ENCODE measurements around the gene PIK3C2B.

- TF ChIP-seq, protein P1, sequence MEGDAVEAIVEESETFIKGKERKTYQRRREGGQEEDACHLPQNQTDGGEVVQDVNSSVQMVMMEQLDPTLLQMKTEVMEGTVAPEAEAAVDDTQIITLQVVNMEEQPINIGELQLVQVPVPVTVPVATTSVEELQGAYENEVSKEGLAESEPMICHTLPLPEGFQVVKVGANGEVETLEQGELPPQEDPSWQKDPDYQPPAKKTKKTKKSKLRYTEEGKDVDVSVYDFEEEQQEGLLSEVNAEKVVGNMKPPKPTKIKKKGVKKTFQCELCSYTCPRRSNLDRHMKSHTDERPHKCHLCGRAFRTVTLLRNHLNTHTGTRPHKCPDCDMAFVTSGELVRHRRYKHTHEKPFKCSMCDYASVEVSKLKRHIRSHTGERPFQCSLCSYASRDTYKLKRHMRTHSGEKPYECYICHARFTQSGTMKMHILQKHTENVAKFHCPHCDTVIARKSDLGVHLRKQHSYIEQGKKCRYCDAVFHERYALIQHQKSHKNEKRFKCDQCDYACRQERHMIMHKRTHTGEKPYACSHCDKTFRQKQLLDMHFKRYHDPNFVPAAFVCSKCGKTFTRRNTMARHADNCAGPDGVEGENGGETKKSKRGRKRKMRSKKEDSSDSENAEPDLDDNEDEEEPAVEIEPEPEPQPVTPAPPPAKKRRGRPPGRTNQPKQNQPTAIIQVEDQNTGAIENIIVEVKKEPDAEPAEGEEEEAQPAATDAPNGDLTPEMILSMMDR (IDR thresholded peaks at IDR 0.05): no peak
- no peak for TF ChIP-seq POLR2A (IDR thresholded peaks at IDR 0.05)
- no peak for TF ChIP-seq POLR2AphosphoS5 (IDR thresholded peaks at IDR 0.05)
These were observed 43.9 kb downstream of the PIK3C2B start for GRCh38 chr1:204450461-204451257.
